NAMALWA (cell line): Measurements from ENCODE around the gene GPR162.

Source experiments
- DNase-seq: peaks from one replicate; pipeline ENCODE4 v3.0.0-alpha.2; 2015; ENCODE audit warnings: low spot score

GPR162 gene

GRCh38 chr12:6788972-6789924 is 32.4 kb upstream of the GPR162 start, which contains the start of gene CD4:
TSS of gene CD4 (plus strand) at chr12:6789528. CDS start at chr12:6800139, 10,611 bp downstream.
- no peak for DNase-seq

- DNase-seq = no peak
Measured at GRCh38 chr12:6790496-6791150, 31.0 kb upstream of the GPR162 start.

GRCh38 chr12:6791931-6792520 is 29.6 kb upstream of the GPR162 start:
- DNase-seq = no peak

GRCh38 chr12:6792522-6793201 is 29.0 kb upstream of the GPR162 start:
- no peak for DNase-seq

- no peak for DNase-seq
Measured at GRCh38 chr12:6795088-6795487, 26.5 kb upstream of the GPR162 start.

GRCh38 chr12:6796576-6796975 is 25.0 kb upstream of the GPR162 start:
- no peak for DNase-seq

- no peak for DNase-seq
Measured at GRCh38 chr12:6799147-6799546, 22.5 kb upstream of the GPR162 start.

- DNase-seq = no peak
Measured at GRCh38 chr12:6807170-6807569, 14.5 kb upstream of the GPR162 start.

GRCh38 chr12:6809056-6809455 is 12.6 kb upstream of the GPR162 start:
- no peak for DNase-seq

GRCh38 chr12:6810758-6811157 is 10.9 kb upstream of the GPR162 start:
- no peak for DNase-seq

- no peak for DNase-seq
Measured at GRCh38 chr12:6813363-6813762, 8.3 kb upstream of the GPR162 start.

GRCh38 chr12:6816598-6816997 is 5.0 kb upstream of the GPR162 start:
- DNase-seq = no peak

- no peak for DNase-seq
Measured at GRCh38 chr12:6817098-6817497, 4.5 kb upstream of the GPR162 start.

GRCh38 chr12:6817662-6818157 is 3.9 kb upstream of the GPR162 start:
- no peak for DNase-seq

GRCh38 chr12:6818222-6818621 is 3.4 kb upstream of the GPR162 start:
- DNase-seq = no peak

- DNase-seq = no peak
Measured at GRCh38 chr12:6818645-6819044, 3.0 kb upstream of the GPR162 start.

- no peak for DNase-seq
Measured at GRCh38 chr12:6819106-6820030, 2.3 kb upstream of the GPR162 start.

GRCh38 chr12:6820166-6820565 is 1.5 kb upstream of the GPR162 start:
- DNase-seq = no peak

- no peak for DNase-seq
Measured at GRCh38 chr12:6822426-6823135, 960 bp downstream of the GPR162 start.
